Effector memory CD4-positive, alpha-beta T cell (primary cell): Measurements from ENCODE around the gene PLB1.

ENCODE experiments used
- DNase-seq, 3 donors: peaks; one replicate each; pipeline ENCODE4 v3.0.0-alpha.2; 2020
- H3K27ac ChIP-seq: 2 replicates; pipeline ENCODE4 v1.7.0; 2013; ENCODE audit warnings: mild to moderate bottlenecking, low read length, moderate library complexity; ENCODE audit not compliant: insufficient read depth, poor library complexity, severe bottlenecking
- H3K27me3 ChIP-seq: replicated peaks from 2 replicates; pipeline ENCODE4 v1.7.0; 2013; ENCODE audit warnings: mild to moderate bottlenecking, low read length; ENCODE audit not compliant: insufficient read depth, control insufficient read depth, poor library complexity, severe bottlenecking
- H3K36me3 ChIP-seq: 2 replicates; pipeline ENCODE4 v1.7.0; 2013; ENCODE audit warnings: mild to moderate bottlenecking, low read length, moderate library complexity; ENCODE audit not compliant: control insufficient read depth, insufficient read depth
- H3K4me1 ChIP-seq: 2 replicates; pipeline ENCODE4 v1.7.0; 2013; ENCODE audit warnings: low read length, mild to moderate bottlenecking; ENCODE audit not compliant: control insufficient read depth, insufficient read depth, poor library complexity, severe bottlenecking
- H3K4me3 ChIP-seq: 2 replicates; pipeline ENCODE4 v1.7.0; 2013; ENCODE audit warnings: low read length, low read depth, mild to moderate bottlenecking; ENCODE audit not compliant: insufficient read depth, poor library complexity, severe bottlenecking
- H3K9me3 ChIP-seq: 2 replicates; pipeline ENCODE4 v1.7.0; 2013; ENCODE audit warnings: mild to moderate bottlenecking, low read length, moderate library complexity; ENCODE audit not compliant: control insufficient read depth

PLB1 gene

DNA sequence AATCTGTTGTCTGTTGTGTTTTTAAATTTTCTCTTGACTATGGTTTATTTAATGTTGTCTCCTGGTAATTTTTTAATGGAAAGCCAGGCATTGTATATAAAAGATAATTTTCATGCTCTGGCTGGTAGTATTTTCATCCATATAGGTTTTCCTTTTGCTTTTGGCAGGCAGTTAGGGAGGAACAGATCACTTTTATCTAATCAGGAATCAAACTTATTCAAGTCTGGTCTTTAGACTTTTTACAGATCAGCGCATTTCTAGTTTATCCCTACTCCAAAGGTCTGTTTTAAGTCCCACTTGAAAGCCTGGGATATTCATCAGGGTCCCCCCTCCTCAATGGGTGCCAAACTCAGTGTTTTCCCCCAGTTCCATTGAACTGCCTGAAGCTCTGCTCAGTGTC, 17.2 kb downstream of the PLB1 start:
- H3K27ac ChIP-seq: no peak overlapping the region
- no peaks in the 10 kb centered on the region for H3K9me3 ChIP-seq
- H3K4me3 ChIP-seq: no peak overlapping the region
- H3K27me3 ChIP-seq: no peaks in the 10 kb centered on the region
- no peaks in the 10 kb centered on the region for H3K4me1 ChIP-seq
- H3K36me3 ChIP-seq: no peaks in the 10 kb centered on the region
- DNase-seq: no peak

DNA sequence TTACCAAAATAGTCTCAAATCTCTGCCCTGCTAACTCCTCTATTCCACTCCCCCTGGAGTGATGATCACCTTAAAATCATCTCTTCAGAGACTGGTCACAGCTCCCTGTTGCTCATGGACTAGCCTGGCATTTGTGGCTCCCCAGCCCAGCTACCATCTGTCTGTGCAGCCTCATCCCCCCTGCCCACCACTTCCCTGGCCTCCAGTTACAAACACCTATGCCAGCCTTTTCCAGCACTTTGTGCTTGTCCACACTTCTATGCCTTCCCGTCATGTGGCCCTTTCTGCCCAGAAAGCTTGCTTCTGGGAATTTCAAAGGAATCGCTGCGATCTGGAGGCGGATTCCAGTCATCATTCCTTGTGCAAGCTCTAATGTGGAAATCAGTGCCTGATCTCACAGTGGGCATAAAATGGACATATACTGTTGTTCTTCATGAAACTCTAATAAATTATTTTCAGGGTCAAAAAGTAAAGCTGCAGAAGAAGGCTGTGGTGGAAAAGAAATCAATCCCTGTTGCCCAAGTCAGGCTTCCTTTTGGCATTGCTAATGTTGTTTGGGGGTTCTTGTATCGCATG, 19.4 kb downstream of the PLB1 start:
- no peaks in the 10 kb centered on the region for H3K27me3 ChIP-seq
- no peaks in the 10 kb centered on the region for H3K9me3 ChIP-seq
- no peak overlapping the region for H3K4me3 ChIP-seq
- no peak overlapping the region for H3K27ac ChIP-seq
- no peaks in the 10 kb centered on the region for H3K36me3 ChIP-seq
- H3K4me1 ChIP-seq: no peaks in the 10 kb centered on the region
- no peak for DNase-seq

DNA sequence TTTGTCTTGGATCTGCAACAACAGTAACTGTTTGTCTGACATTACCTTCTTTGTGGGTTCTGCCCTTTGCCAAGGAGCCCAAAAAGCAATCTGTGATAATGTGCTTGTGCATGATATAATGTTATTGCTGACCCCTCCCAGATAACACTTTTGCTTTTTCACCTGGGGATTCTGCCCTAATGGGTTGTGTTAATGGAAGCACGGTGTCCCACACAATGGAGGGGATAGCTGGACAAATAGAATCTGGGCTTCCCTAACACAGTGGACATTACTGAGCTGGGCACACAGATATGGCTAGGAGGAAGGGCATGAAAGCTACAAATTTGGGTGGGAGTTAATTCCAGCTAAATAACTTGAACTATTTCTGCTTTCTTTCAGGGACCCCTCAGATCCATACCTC, 20.6 kb downstream of the PLB1 start:
- no peak for DNase-seq
- H3K27me3 ChIP-seq: no peaks in the 10 kb centered on the region

DNA sequence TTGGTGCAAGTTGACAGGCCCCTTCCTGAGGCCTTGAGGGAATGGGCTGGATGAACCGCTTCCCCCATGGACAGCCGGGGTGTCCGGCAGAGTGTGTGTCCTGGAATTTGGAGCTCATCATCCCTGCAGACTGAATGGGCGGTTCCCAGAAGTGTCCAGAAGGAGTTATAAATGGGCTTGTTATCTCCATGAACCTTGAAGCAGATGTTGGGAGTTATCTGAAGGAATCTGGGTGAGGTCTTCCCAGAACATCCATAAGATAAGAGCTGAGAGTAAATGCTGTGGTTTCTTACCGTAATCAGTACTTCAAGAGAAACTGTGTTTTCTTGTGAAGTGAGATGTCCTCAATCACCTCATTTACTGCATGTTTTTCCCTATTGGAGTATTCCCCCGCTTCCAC, 21.1 kb downstream of the PLB1 start:
- Histone ChIP-seq H3K4me1 (no peaks in the 10 kb centered on the region), H3K9me3 (no peaks in the 10 kb centered on the region), H3K27ac (no peak overlapping the region), H3K36me3 (no peaks in the 10 kb centered on the region), H3K4me3 (no peak overlapping the region), H3K27me3 (no peaks in the 10 kb centered on the region)
- no peak for DNase-seq

More for the DNA sequence above, 20.6 kb downstream of the PLB1 start:
- Histone ChIP-seq H3K9me3 (no peaks in the 10 kb centered on the region), H3K27ac (no peak overlapping the region), H3K4me3 (no peak overlapping the region), H3K36me3 (no peaks in the 10 kb centered on the region), H3K4me1 (no peaks in the 10 kb centered on the region)

DNA sequence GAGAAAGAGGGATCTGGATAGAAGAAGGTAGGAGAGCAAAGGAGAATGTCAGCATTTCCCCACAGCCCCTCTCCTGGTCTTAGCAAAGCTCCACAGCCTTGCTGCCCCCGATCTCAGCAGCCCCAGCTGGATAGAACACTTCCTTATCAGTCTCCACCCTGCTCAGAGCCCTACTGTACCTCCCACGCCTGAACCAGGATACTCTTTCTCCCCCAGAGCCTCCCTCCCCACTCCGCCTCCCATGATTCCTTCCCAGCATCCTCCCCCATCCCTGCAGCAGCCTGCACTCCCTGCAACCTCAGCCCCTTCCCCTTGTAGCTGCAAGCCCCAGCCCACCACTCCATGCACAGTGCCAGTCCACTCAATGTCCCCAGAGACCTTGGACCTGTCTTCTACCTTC, 25.8 kb downstream of the PLB1 start:
- Histone ChIP-seq H3K36me3 (no peaks in the 10 kb centered on the region), H3K9me3 (no peaks in the 10 kb centered on the region), H3K27me3 (peaks cover 3% of the 10 kb centered on the region), H3K27ac (no peak overlapping the region), H3K4me3 (no peak overlapping the region), H3K4me1 (no peaks in the 10 kb centered on the region)
- no peak for DNase-seq

DNA sequence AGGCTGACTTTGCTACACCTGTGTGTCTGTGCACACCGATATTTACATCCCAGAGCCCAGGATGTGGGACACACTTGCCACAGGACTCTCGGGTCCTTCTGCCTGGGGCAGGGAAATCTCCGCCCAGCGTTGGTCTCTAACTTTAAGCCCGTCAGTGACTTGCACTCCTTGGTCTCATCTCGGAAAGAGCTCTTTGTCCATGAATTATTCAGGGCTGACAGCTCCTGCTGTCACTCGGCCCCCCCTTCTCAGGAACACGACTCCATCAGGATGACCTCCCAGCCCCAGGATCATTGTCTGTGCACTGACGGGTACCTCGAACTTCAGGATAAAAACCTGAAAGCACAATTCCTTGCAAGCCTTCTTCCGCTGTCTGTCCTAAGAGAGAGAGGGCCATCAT, 26.6 kb downstream of the PLB1 start:
- no peaks in the 10 kb centered on the region for H3K36me3 ChIP-seq
- no peaks in the 10 kb centered on the region for H3K9me3 ChIP-seq
- peaks cover 3% of the 10 kb centered on the region for H3K27me3 ChIP-seq
- H3K27ac ChIP-seq: no peak overlapping the region
- DNase-seq: no peak
- no peaks in the 10 kb centered on the region for H3K4me1 ChIP-seq
- no peak overlapping the region for H3K4me3 ChIP-seq

DNA sequence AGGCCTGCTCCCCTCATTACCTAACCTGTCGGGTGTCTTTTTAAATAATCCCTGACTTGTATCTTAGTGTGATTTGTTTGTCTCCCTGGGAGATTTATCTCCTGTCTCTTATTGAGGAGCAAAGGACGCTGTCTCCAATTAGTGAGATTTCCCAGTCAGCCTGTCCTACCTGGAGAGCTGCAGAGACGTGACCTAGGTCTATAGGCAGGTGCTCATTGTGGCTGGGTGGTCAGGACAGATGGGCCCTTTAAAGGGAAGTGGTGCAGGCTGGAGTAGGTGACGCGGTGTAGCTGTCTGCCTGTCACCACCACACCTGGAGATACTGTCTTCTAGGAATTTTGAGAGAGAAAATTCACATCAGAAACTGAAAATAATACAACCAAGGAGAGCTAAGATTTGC, 28.0 kb downstream of the PLB1 start:
- no peak for DNase-seq
- Histone ChIP-seq H3K27me3 (peaks cover 3% of the 10 kb centered on the region), H3K4me1 (no peaks in the 10 kb centered on the region), H3K27ac (no peak overlapping the region), H3K9me3 (no peaks in the 10 kb centered on the region), H3K36me3 (no peaks in the 10 kb centered on the region), H3K4me3 (no peak overlapping the region)

DNA sequence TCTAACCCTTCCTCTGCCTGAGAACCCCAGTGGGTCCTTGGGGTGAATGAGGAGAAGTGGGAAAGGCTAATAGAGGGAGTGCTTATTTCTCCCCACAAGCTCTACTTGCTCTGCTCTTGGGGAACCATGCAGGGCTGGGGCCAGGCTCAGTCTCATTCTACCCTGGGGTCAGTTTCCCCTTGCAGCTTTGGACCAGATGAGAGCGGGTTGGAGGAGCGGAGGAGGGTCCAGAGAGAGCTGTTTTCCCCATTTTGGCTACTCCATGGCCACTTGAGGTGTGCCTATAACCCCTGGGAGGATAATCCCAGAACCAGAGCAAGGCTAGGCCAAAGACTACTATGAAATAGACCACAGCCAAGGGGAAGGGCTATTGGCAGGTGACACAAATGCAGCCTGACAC, 29.6 kb downstream of the PLB1 start:
- Histone ChIP-seq H3K36me3 (no peaks in the 10 kb centered on the region), H3K4me1 (no peaks in the 10 kb centered on the region), H3K4me3 (no peak overlapping the region), H3K9me3 (no peaks in the 10 kb centered on the region), H3K27ac (no peak overlapping the region), H3K27me3 (peaks cover 3% of the 10 kb centered on the region)
- DNase-seq: no peak

DNA sequence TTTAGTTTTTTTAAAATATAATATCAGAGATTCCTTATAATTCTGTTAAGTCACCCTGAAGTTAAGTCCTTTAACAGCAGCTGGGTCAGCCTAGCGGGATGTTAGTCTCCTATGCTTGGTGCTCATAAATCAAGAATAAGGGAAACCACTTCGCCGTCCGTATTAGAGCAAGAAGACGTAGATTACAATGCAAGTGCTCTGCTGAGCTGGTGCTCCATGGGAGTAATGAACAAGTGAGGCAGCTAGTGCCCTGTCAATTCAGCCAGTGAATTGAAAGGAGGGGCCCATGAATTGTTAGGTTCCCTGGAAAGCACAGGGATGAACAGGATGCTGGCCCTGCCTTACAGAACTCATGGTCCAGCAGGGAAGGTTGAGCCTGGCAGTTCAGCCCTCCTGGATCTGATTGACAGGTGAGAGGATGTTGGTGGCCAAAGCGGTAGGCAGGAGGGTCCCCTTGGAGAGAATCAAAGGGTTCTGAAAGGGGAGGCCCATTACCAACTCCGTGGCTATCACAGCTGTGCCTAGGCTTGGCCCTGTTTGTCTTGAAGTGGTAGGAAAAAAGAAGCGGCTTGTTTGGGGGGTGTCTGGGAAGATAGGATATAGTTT, 30.8 kb downstream of the PLB1 start:
- peaks cover 3% of the 10 kb centered on the region for H3K27me3 ChIP-seq
- H3K4me3 ChIP-seq: no peak overlapping the region
- no peaks in the 10 kb centered on the region for H3K36me3 ChIP-seq
- no peak for DNase-seq
- H3K4me1 ChIP-seq: no peaks in the 10 kb centered on the region
- H3K9me3 ChIP-seq: no peaks in the 10 kb centered on the region
- H3K27ac ChIP-seq: no peak overlapping the region

DNA sequence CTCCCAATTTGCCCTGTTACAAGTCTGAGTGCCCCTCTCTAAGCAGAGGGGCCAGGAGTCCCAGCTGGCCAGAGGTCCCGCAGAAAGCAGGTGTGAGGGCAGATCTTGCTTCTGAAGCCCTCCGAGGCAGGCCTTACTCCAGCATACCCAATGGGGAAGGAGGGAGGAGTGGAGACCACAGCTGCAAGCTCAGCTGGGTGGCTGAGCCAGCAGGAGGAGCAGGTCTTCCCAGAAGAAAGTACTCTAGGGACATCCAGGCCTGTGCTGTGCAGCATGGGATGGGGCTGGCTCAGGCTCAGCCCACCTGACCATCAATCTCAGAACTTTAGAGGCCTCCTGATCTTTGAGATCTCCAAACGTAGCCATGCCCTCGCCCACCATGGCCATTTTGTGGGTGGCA, 31.3 kb downstream of the PLB1 start:
- no peaks in the 10 kb centered on the region for H3K9me3 ChIP-seq
- peaks cover 1% of the 10 kb centered on the region for H3K27me3 ChIP-seq
- H3K4me1 ChIP-seq: no peaks in the 10 kb centered on the region
- no peak overlapping the region for H3K4me3 ChIP-seq
- no peaks in the 10 kb centered on the region for H3K36me3 ChIP-seq
- no peak for DNase-seq
- no peak overlapping the region for H3K27ac ChIP-seq
